GM21825 (cell line): ENCODE measurements around the gene PPM1M.

Experiments used
- ATAC-seq: cut with Tn5 transposase; IDR thresholded peaks from one replicate; pipeline ENCODE4 v1.9.1; 2021; ENCODE audit warnings: mild to moderate bottlenecking, moderate library complexity; ENCODE audit not compliant: unreplicated experiment

The PPM1M gene

GRCh38 chr3:52228751-52229291, 16.7 kb upstream of the PPM1M start:
- ATAC-seq = no peak

GRCh38 chr3:52229656-52230055, 15.9 kb upstream of the PPM1M start:
- ATAC-seq = no peak

GRCh38 chr3:52230461-52230860, 15.1 kb upstream of the PPM1M start:
- no peak for ATAC-seq

- ATAC-seq = no peak
Observed at GRCh38 chr3:52230889-52231499, 14.6 kb upstream of the PPM1M start.

- no peak for ATAC-seq
Observed at GRCh38 chr3:52231502-52232278, 13.9 kb upstream of the PPM1M start.

- no peak for ATAC-seq
Observed at GRCh38 chr3:52232279-52233107, 13.1 kb upstream of the PPM1M start.

GRCh38 chr3:52233108-52233591, 12.4 kb upstream of the PPM1M start:
- ATAC-seq = no peak

GRCh38 chr3:52233968-52234367, 11.6 kb upstream of the PPM1M start:
- no peak for ATAC-seq

- no peak for ATAC-seq
Observed at GRCh38 chr3:52234516-52235447, 10.8 kb upstream of the PPM1M start.

GRCh38 chr3:52236424-52236886, 9.1 kb upstream of the PPM1M start:
- no peak for ATAC-seq

GRCh38 chr3:52237006-52237656, 8.4 kb upstream of the PPM1M start:
- ATAC-seq = no peak

- no peak for ATAC-seq
Observed at GRCh38 chr3:52237657-52238172, 7.8 kb upstream of the PPM1M start.

- ATAC-seq = peak; percentile 7
Observed at GRCh38 chr3:52238193-52238760, 7.3 kb upstream of the PPM1M start.

GRCh38 chr3:52238761-52239701, 6.5 kb upstream of the PPM1M start, which contains the start of gene TWF2:
Gene TWF2, minus strand, starts transcription at chr3:52239158. Its CDS starts 142 bp downstream, at chr3:52239016.
- ATAC-seq = peak; percentile 69

- ATAC-seq = no peak
Observed at GRCh38 chr3:52240059-52240885, 5.3 kb upstream of the PPM1M start.

GRCh38 chr3:52240886-52241370, 4.6 kb upstream of the PPM1M start:
- ATAC-seq = no peak

- ATAC-seq = no peak
Observed at GRCh38 chr3:52242039-52242438, 3.5 kb upstream of the PPM1M start.
